ENCODE results near the gene PLEKHA5. TPM values are rescaled to one million over a fixed set of nuclear protein-coding genes. Genes with fewer than 3 reads are reported as not detected.

PLEKHA5 gene
- total RNA-seq, 1 experiment from 2014 or later = 6.3 TPM

DNA sequence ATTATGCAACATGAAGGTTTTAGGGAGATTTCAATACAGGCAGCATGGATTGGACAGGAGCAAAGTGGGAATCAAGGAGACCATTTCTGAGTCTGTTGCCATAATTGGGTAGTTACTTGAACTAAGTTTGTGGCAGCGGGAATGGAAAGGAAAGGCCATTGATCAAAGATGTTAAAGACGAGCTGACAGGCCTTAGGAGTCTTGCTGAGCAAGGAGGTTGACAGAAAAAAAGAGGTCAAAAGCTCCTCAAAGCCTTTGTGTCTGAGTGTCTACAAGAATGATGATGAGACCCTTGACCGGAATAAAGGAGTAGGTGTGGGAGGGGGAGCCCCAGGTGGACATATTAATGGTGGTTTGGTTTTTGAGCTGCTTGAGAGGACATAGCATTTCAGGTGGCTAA lies 9.4 kb downstream of the PLEKHA5 start:
- ChIA-PET CTCF (no interaction called here), POLR2A (no interaction called here)
- Histone ChIP-seq H3K9me3 (ENCODE audit: control insufficient read depth, insufficient read depth, low read depth, low read length) (no peaks in the 10 kb centered on the region), H3K36me3 (ENCODE audit: control insufficient read depth, insufficient read depth, low read length) (no peaks in the 10 kb centered on the region), H3K27me3 (ENCODE audit: control insufficient read depth, insufficient read depth, low read length) (no peaks in the 10 kb centered on the region), H3K4me3 (ENCODE audit: low read depth in 2 of 2, low read length in 2 of 2) (no peak overlapping the region), H3K4me1 (ENCODE audit: control insufficient read depth, insufficient read depth, low read length) (no peaks in the 10 kb centered on the region), H3K27ac (ENCODE audit: low read length) (no peak overlapping the region)
- TF ChIP-seq TCF7L2 (IDR thresholded peaks at IDR 0.05; ENCODE audit: low read depth, low read length) = no peak
- intact Hi-C loops (cut with micrococcal nuclease; ENCODE audit: unreplicated experiment) (no loop called here), in situ Hi-C loops (cut with HindIII; ENCODE audit: low pct_unique_long_range_greater_than_20kb, low sequenced_read_pairs) (no loop called here)
- no TSS peak for BruUV-seq (replicated peaks)
- ATAC-seq (no peak), DNase-seq (ENCODE audit: low read depth, low spot score) (no peak)

DNA sequence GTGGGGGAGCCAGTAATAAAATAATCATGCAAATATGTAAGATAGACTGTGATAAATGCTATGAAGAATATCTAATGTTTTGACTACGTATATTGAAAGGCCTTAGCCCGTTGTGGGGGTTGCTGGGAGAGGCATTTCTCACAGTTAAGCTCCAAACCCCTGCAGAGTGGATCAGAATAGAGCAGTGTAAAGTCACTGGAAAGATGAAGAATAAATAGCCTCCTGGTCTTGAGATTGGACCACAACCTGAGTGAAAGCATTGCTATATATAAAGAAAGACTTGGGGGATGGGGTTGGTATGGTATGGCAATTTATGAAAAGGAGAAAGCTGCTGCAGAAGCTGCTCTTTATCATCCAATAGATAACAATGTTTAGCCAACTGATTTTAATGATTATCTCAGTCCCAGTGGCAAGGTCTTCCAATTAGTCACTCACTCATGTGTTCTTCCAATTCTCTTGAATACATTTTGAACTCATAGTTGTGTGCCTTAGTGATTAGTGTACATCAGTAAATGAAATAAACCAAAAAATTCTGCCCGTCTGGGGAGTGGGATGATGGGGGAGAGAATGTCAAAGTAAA lies 10.2 kb downstream of the PLEKHA5 start:
- Histone ChIP-seq H3K4me3 (ENCODE audit: low read depth in 2 of 2, low read length in 2 of 2) (no peak overlapping the region), H3K27ac (ENCODE audit: low read length) (no peak overlapping the region), H3K9me3 (ENCODE audit: control insufficient read depth, insufficient read depth, low read depth, low read length) (no peaks in the 10 kb centered on the region), H3K36me3 (ENCODE audit: control insufficient read depth, insufficient read depth, low read length) (no peaks in the 10 kb centered on the region), H3K27me3 (ENCODE audit: control insufficient read depth, insufficient read depth, low read length) (no peaks in the 10 kb centered on the region), H3K4me1 (ENCODE audit: control insufficient read depth, insufficient read depth, low read length) (no peaks in the 10 kb centered on the region)
- ChIA-PET CTCF (no interaction called here), POLR2A (no interaction called here)
- TF ChIP-seq, protein P1, sequence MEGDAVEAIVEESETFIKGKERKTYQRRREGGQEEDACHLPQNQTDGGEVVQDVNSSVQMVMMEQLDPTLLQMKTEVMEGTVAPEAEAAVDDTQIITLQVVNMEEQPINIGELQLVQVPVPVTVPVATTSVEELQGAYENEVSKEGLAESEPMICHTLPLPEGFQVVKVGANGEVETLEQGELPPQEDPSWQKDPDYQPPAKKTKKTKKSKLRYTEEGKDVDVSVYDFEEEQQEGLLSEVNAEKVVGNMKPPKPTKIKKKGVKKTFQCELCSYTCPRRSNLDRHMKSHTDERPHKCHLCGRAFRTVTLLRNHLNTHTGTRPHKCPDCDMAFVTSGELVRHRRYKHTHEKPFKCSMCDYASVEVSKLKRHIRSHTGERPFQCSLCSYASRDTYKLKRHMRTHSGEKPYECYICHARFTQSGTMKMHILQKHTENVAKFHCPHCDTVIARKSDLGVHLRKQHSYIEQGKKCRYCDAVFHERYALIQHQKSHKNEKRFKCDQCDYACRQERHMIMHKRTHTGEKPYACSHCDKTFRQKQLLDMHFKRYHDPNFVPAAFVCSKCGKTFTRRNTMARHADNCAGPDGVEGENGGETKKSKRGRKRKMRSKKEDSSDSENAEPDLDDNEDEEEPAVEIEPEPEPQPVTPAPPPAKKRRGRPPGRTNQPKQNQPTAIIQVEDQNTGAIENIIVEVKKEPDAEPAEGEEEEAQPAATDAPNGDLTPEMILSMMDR (IDR thresholded peaks at IDR 0.05) = no peak
- TF ChIP-seq POLR2AphosphoS5 (IDR thresholded peaks at IDR 0.05; ENCODE audit: low read depth, low read length) (no peak), SIN3A (IDR thresholded peaks at IDR 0.05; ENCODE audit: borderline replicate concordance, insufficient read depth, low read depth, low read length) (no peak), TCF7L2 (IDR thresholded peaks at IDR 0.05; ENCODE audit: low read depth, low read length) (no peak), REST (IDR thresholded peaks at IDR 0.05; ENCODE audit: insufficient read depth in 1 of 2, low read depth in 2 of 2, low read length in 1 of 2) (no peak)
- intact Hi-C loops (cut with micrococcal nuclease; ENCODE audit: unreplicated experiment) (no loop called here), in situ Hi-C loops (cut with HindIII; ENCODE audit: low pct_unique_long_range_greater_than_20kb, low sequenced_read_pairs) (no loop called here)
- no peak for DNase-seq (ENCODE audit: low read depth, low spot score)
- BruUV-seq (replicated peaks) = no TSS peak
- ATAC-seq = no peak

GRCh38 chr12:19140381-19141236 lies 11.1 kb downstream of the PLEKHA5 start:
- no peak for DNase-seq (ENCODE audit: low read depth, low spot score)
- H3K4me3 ChIP-seq (ENCODE audit: low read depth in 2 of 2, low read length in 2 of 2) = no peak overlapping the region
- POLR2A ChIA-PET = no interaction called here
- intact Hi-C loops (cut with micrococcal nuclease; ENCODE audit: unreplicated experiment) = no loop called here
- H3K27ac ChIP-seq (ENCODE audit: low read length) = no peak overlapping the region
- in situ Hi-C loops (cut with HindIII; ENCODE audit: low pct_unique_long_range_greater_than_20kb, low sequenced_read_pairs) = no loop called here
- BruUV-seq (replicated peaks) = no TSS peak
- no peak for TF ChIP-seq REST (IDR thresholded peaks at IDR 0.05; ENCODE audit: insufficient read depth in 1 of 2, low read depth in 2 of 2, low read length in 1 of 2)
- TF ChIP-seq SIN3A (IDR thresholded peaks at IDR 0.05; ENCODE audit: borderline replicate concordance, insufficient read depth, low read depth, low read length) = no peak
- TF ChIP-seq, protein P1 (IDR thresholded peaks at IDR 0.05) = no peak
- TF ChIP-seq POLR2AphosphoS5 (IDR thresholded peaks at IDR 0.05; ENCODE audit: low read depth, low read length) = no peak
- no peak for TF ChIP-seq TCF7L2 (IDR thresholded peaks at IDR 0.05; ENCODE audit: low read depth, low read length)
- ATAC-seq = no peak
- no peaks in the 10 kb centered on the region for H3K27me3 ChIP-seq (ENCODE audit: control insufficient read depth, insufficient read depth, low read length)
- CTCF ChIA-PET = no interaction called here
- H3K36me3 ChIP-seq (ENCODE audit: control insufficient read depth, insufficient read depth, low read length) = no peaks in the 10 kb centered on the region
- no peaks in the 10 kb centered on the region for H3K9me3 ChIP-seq (ENCODE audit: control insufficient read depth, insufficient read depth, low read depth, low read length)
- no peaks in the 10 kb centered on the region for H3K4me1 ChIP-seq (ENCODE audit: control insufficient read depth, insufficient read depth, low read length)
